Thyroid gland (tissue), 4 donors: ENCODE results near the gene HNRNPR. TPM values are rescaled to one million over a fixed set of nuclear protein-coding genes. Genes with fewer than 3 reads are reported as not detected.

Experiments used
- DNase-seq, 2 donors: peaks; one replicate each; pipeline ENCODE4 v3.0.0-alpha.2; 2019
- H3K27ac ChIP-seq, 3 donors: fragments of 200-600 bp; sonication (generic); 1 replicate in 2 of 3; 2 replicates in 1 of 3; pipeline ENCODE4 v1.5.1; 2016 to 2019; ENCODE audit warnings: mild to moderate bottlenecking in 1 of 3, moderate library complexity in 1 of 3
- H3K27me3 ChIP-seq: fragments of 200-600 bp; sonication (generic); one replicate; pipeline ENCODE4 v1.5.1; 2019
- H3K36me3 ChIP-seq, 2 donors: fragments of 200-600 bp; sonication (generic); one replicate each; pipeline ENCODE4 v1.5.1; 2016 to 2019
- H3K4me1 ChIP-seq, 2 donors: fragments of 200-600 bp; sonication (generic); one replicate each; pipeline ENCODE4 v1.5.1; 2017 to 2019
- H3K4me3 ChIP-seq, 3 donors: fragments of 200-600 bp; sonication (generic); replicated peaks in 1 of 3; 1 replicate in 2 of 3; 2 replicates in 1 of 3; pipeline ENCODE4 v1.5.1; 2016; ENCODE audit warnings: mild to moderate bottlenecking in 1 of 3
- H3K9me3 ChIP-seq: fragments of 200-600 bp; sonication (generic); one replicate; pipeline ENCODE4 v1.5.1; 2017
- CTCF ChIP-seq, 6 experiments: fragments of 200-600 bp in 3 of 6; fragments of 450-650 bp in 3 of 6; sonication (generic) in 3 of 6; IDR thresholded peaks; one replicate each; pipeline ENCODE4 v1.5.1; 2016 to 2019; ENCODE audit warnings: antibody characterized with exemption in 6 of 6, mild to moderate bottlenecking in 2 of 6, inconsistent platforms in 1 of 6, moderate library complexity in 1 of 6
- POLR2A ChIP-seq, 2 donors: fragments of 450-650 bp; IDR thresholded peaks; one replicate each; pipeline ENCODE4 v1.6.1; 2017; ENCODE audit warnings: antibody characterized with exemption in 2 of 2, mild to moderate bottlenecking in 2 of 2, moderate library complexity in 1 of 2
- WGBS, 2 donors: methylation state at CpG; one replicate each; pipeline ENCODE4 v1.1.5; 2017; 5-methylcytosine and 5-hydroxymethylcytosine counted together
- intact Hi-C: fragments of 100-400 bp; cut with DNase I; formaldehyde crosslinking; loops from one replicate; pipeline ENCODE4 v1.15.1; 2023
- total RNA-seq, 4 donors: library from RNA; depleted of rRNA; stranded (reverse); fragments of >200 nt; gene quantifications; one replicate each; pipeline ENCODE4 v1.2.3, GENCODE V29; 2016

The HNRNPR gene
- total RNA-seq, 4 donors from 2014 or later: 82.8 to 107 (median 99.4) TPM

- no peaks in the 10 kb centered on the region for H3K27me3 ChIP-seq
- H3K4me1 ChIP-seq: peaks cover 28 to 42% of the 10 kb centered on the region in 2 donors
- H3K9me3 ChIP-seq: no peaks in the 10 kb centered on the region
- 0 to 1% methylated on average over 12 to 18 of the region's 66 CpGs for WGBS, 2 donors
- intact Hi-C loops: loop anchor here (10.0 kb wide), 1 partner anchor 61 kb away; no protein-coding TSS in a partner anchor
- H3K36me3 ChIP-seq: no peaks in the 10 kb centered on the region
- peak; percentile 26 to 33 for DNase-seq
- TF ChIP-seq POLR2A (IDR thresholded peaks at IDR 0.05) (peak in 1 of 2 donors; percentile 16), CTCF (IDR thresholded peaks at IDR 0.05) (no peak)
- H3K4me3 ChIP-seq: peak overlapping the region; percentile 49 to 95 (median 78)
- peak overlapping the region; percentile 89 to 99 (median 96) for H3K27ac ChIP-seq
These were observed 618 bp downstream of the HNRNPR start for GRCh38 chr1:23343221-23344110.

GRCh38 chr1:23341931-23342692, 2.0 kb downstream of the HNRNPR start:
- no peak for TF ChIP-seq POLR2A (IDR thresholded peaks at IDR 0.05)
- no peak for TF ChIP-seq CTCF (IDR thresholded peaks at IDR 0.05)
- peaks cover 35 to 43% of the 10 kb centered on the region in 2 donors for H3K4me1 ChIP-seq
- intact Hi-C loops: loop anchor here (10.0 kb wide), 1 partner anchor 63 kb away; no protein-coding TSS in a partner anchor
- H3K36me3 ChIP-seq: peaks cover 0 to 7% of the 10 kb centered on the region in 2 donors
- WGBS, 2 donors: 9 to 10% methylated on average over 10 of the region's 10 CpGs
- H3K27ac ChIP-seq: peak overlapping the region in 1 of 3 donors; percentile 1
- DNase-seq: no peak
- no peaks in the 10 kb centered on the region for H3K9me3 ChIP-seq
- H3K27me3 ChIP-seq: no peaks in the 10 kb centered on the region
- H3K4me3 ChIP-seq: peak overlapping the region in 1 of 3 donors; percentile 6

- no peak overlapping the region for H3K27ac ChIP-seq
- H3K4me1 ChIP-seq: peaks cover 35 to 43% of the 10 kb centered on the region in 2 donors
- no peaks in the 10 kb centered on the region for H3K27me3 ChIP-seq
- TF ChIP-seq CTCF (IDR thresholded peaks at IDR 0.05) (no peak), POLR2A (IDR thresholded peaks at IDR 0.05) (no peak)
- no peak for DNase-seq
- WGBS, 2 donors: 75 to 80% methylated on average over 4 of the region's 4 CpGs
- peaks cover 15 to 22% of the 10 kb centered on the region in 2 donors for H3K36me3 ChIP-seq
- no peaks in the 10 kb centered on the region for H3K9me3 ChIP-seq
- no peak overlapping the region for H3K4me3 ChIP-seq
- intact Hi-C loops: loop anchor here (10.0 kb wide), 1 partner anchor 65 kb away; no protein-coding TSS in a partner anchor
These were observed 4.5 kb downstream of the HNRNPR start for GRCh38 chr1:23339632-23340031.

- no peak for DNase-seq
- Histone ChIP-seq H3K4me3 (no peak overlapping the region), H3K4me1 (peaks cover 35 to 41% of the 10 kb centered on the region in 2 donors), H3K36me3 (peaks cover 31 to 37% of the 10 kb centered on the region in 2 donors), H3K27me3 (no peaks in the 10 kb centered on the region), H3K9me3 (no peaks in the 10 kb centered on the region), H3K27ac (no peak overlapping the region)
- WGBS, 2 donors: 87% methylated on average over 2 of the region's 2 CpGs
- intact Hi-C loops: no loop called here
- TF ChIP-seq POLR2A (IDR thresholded peaks at IDR 0.05) (no peak), CTCF (IDR thresholded peaks at IDR 0.05) (no peak)
These were observed 6.2 kb downstream of the HNRNPR start for GRCh38 chr1:23337869-23338268.
